Measurements from ENCODE around the gene CYP39A1. TPM values are rescaled to one million over a fixed set of nuclear protein-coding genes. Genes with fewer than 3 reads are reported as not detected.

Gene CYP39A1
- total RNA-seq, 1 experiment from 2014 or later: 0.54 TPM

GRCh38 chr6:46549155-46549554 lies 103.5 kb downstream of the CYP39A1 start:
- H3K9me2 ChIP-seq (ENCODE audit: insufficient read depth): no peaks in the 10 kb centered on the region; the same call in 1 of the 2 replicates
- H3K36me3 ChIP-seq (ENCODE audit: control insufficient read depth in 1 of 2, insufficient read depth in 2 of 2, low read length in 2 of 2): no peaks in the 10 kb centered on the region
- no peaks in the 10 kb centered on the region for H3K4me1 ChIP-seq (ENCODE audit: control insufficient read depth in 1 of 2, insufficient read depth in 2 of 2, low read length in 2 of 2)
- no peaks in the 10 kb centered on the region for H3K27me3 ChIP-seq (ENCODE audit: insufficient read depth, low read length)
- ChIA-PET POLR2A (no interaction called here), CTCF (no interaction called here), RAD21 (ENCODE audit: low non-redundant PET in 1 of 2, low total read pairs in 2 of 2, uncharacterized antibody in 2 of 2, unreplicated experiment in 2 of 2) (no interaction called here)
- no peak overlapping the region for H3K4me2 ChIP-seq (ENCODE audit: low read length)
- BruUV-seq (replicated peaks): no TSS peak
- H3K79me2 ChIP-seq (ENCODE audit: insufficient read depth, low read length): no peaks in the 10 kb centered on the region
- no peak for ATAC-seq
- no peaks in the 10 kb centered on the region for H3K9me3 ChIP-seq (ENCODE audit: control insufficient read depth in 1 of 2, insufficient read depth in 1 of 2, low read depth in 1 of 2, low read length in 2 of 2)
- intact Hi-C loops (cut with micrococcal nuclease): no loop called here
- H3K27ac ChIP-seq (ENCODE audit: low read depth, low read length): no peak overlapping the region
- no peak overlapping the region for H2AFZ ChIP-seq (ENCODE audit: low read depth, low read length, poor library complexity, severe bottlenecking)
- H3K4me3 ChIP-seq (replicated peaks in 1 of 2; ENCODE audit: low read depth in 1 of 2, low read length in 2 of 2): no peak overlapping the region
- no peak for DNase-seq (ENCODE audit: low read depth, low spot score)
- H3K9ac ChIP-seq (ENCODE audit: low read length): no peak overlapping the region
- TF ChIP-seq ELF1 (IDR thresholded peaks at IDR 0.05; ENCODE audit: borderline replicate concordance, low read depth): no peak
- TF ChIP-seq FOSL1 (IDR thresholded peaks at IDR 0.05; ENCODE audit: low read depth): no peak
- no peak for TF ChIP-seq RAD21 (IDR thresholded peaks at IDR 0.05; ENCODE audit: low read depth)
- TF ChIP-seq EZH2 (IDR thresholded peaks at IDR 0.05): no peak
- H4K20me1 ChIP-seq (ENCODE audit: insufficient read depth): no peaks in the 10 kb centered on the region

DNA sequence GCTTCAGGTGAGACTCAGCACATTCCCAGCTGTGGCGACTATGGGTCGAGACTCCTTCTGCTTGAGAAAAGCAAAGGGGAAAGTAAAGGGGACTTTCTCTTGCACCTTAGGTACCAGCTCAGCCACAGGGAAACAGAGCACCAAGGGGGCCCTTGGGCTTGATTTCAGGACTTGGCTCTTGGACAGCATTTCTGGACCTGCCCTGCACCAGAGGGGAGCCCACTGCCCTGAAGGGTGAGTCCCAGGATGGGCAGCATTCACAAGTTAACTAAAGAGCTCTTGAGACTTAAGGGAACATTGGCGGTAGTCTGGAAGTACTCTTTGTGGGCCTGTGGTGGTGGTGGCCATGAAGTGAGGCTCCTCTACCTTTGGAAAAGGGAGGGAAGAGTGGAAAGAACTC lies 111.1 kb downstream of the CYP39A1 start:
- H2AFZ ChIP-seq (ENCODE audit: low read depth, low read length, poor library complexity, severe bottlenecking): no peak overlapping the region
- no peaks in the 10 kb centered on the region for H3K9me2 ChIP-seq (ENCODE audit: insufficient read depth)
- no peaks in the 10 kb centered on the region for H3K27me3 ChIP-seq (ENCODE audit: insufficient read depth, low read length)
- no peak overlapping the region for H3K4me3 ChIP-seq (replicated peaks in 1 of 2; ENCODE audit: low read depth in 1 of 2, low read length in 2 of 2)
- H4K20me1 ChIP-seq (ENCODE audit: insufficient read depth): no peaks in the 10 kb centered on the region
- H3K4me2 ChIP-seq (ENCODE audit: low read length): no peak overlapping the region
- H3K9ac ChIP-seq (ENCODE audit: low read length): no peak overlapping the region
- intact Hi-C loops (cut with micrococcal nuclease): no loop called here
- CTCF ChIA-PET: no interaction called here
- TF ChIP-seq, protein P1, sequence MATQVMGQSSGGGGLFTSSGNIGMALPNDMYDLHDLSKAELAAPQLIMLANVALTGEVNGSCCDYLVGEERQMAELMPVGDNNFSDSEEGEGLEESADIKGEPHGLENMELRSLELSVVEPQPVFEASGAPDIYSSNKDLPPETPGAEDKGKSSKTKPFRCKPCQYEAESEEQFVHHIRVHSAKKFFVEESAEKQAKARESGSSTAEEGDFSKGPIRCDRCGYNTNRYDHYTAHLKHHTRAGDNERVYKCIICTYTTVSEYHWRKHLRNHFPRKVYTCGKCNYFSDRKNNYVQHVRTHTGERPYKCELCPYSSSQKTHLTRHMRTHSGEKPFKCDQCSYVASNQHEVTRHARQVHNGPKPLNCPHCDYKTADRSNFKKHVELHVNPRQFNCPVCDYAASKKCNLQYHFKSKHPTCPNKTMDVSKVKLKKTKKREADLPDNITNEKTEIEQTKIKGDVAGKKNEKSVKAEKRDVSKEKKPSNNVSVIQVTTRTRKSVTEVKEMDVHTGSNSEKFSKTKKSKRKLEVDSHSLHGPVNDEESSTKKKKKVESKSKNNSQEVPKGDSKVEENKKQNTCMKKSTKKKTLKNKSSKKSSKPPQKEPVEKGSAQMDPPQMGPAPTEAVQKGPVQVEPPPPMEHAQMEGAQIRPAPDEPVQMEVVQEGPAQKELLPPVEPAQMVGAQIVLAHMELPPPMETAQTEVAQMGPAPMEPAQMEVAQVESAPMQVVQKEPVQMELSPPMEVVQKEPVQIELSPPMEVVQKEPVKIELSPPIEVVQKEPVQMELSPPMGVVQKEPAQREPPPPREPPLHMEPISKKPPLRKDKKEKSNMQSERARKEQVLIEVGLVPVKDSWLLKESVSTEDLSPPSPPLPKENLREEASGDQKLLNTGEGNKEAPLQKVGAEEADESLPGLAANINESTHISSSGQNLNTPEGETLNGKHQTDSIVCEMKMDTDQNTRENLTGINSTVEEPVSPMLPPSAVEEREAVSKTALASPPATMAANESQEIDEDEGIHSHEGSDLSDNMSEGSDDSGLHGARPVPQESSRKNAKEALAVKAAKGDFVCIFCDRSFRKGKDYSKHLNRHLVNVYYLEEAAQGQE (IDR thresholded peaks at IDR 0.05; ENCODE audit: low read depth): peak; percentile 16; the same call in 1 of the 2 replicates
- TF ChIP-seq SP1 (IDR thresholded peaks at IDR 0.05; ENCODE audit: low read depth): no peak
- H3K9me3 ChIP-seq (ENCODE audit: control insufficient read depth in 1 of 2, insufficient read depth in 1 of 2, low read depth in 1 of 2, low read length in 2 of 2): no peaks in the 10 kb centered on the region
- no peaks in the 10 kb centered on the region for H3K4me1 ChIP-seq (ENCODE audit: control insufficient read depth in 1 of 2, insufficient read depth in 2 of 2, low read length in 2 of 2)
- ATAC-seq (no peak), DNase-seq (ENCODE audit: low read depth, low spot score) (no peak)
- no peak overlapping the region for H3K27ac ChIP-seq (ENCODE audit: low read depth, low read length)
- no TSS peak for BruUV-seq (replicated peaks)
- H3K79me2 ChIP-seq (ENCODE audit: insufficient read depth, low read length): no peaks in the 10 kb centered on the region
- no peaks in the 10 kb centered on the region for H3K36me3 ChIP-seq (ENCODE audit: control insufficient read depth in 1 of 2, insufficient read depth in 2 of 2, low read length in 2 of 2)
- RAD21 ChIA-PET (ENCODE audit: low non-redundant PET in 1 of 2, low total read pairs in 2 of 2, uncharacterized antibody in 2 of 2, unreplicated experiment in 2 of 2): no interaction called here
- POLR2A ChIA-PET: no interaction called here
